Measurements from ENCODE around the gene ULBP1. TPM values are rescaled to one million over a fixed set of nuclear protein-coding genes. Genes with fewer than 3 reads are reported as not detected.
"Not testable (repeated sequence)": the region's sequence is repeated elsewhere in the genome, so short reads cannot be mapped to it uniquely, and the experiment has no call there.

Gene ULBP1
- polyA plus RNA-seq, 1 experiment = 2.8 TPM

DNA sequence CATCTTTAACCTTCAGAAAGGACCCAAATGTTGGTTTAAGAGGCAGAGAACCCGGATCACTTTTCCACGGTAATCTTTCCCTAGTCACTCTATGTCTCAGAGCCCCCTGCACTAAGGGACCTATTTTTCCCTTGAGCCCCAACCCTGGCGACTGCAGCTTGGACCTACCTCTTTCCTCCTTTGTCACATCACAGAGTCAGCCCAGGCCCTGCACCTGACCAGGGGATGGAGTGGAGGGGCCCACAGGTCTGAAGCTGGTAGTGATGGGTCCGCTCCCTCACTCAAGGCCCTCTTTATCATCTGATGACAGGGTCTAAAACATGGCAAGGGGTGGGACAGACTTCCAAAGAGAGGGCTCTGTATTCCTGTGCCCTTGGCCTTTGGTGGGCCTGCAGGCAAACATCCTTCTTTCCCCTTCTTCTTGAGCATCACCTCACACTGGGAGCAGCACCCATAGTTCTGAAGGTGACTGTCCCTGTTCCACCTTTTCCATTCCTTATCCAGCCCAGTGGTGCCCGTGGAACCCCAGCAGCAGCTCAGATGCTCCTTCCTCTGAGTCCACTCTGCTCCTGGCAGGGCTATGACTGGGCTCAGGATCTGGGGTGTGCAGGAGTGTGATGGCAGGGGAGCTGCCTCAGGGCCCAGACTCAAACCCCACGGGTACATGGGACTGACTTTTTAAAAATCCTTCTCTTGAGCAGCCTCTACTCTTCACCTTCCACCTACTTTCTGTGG is 55.3 kb downstream of the ULBP1 start:
- TF ChIP-seq, protein P1, sequence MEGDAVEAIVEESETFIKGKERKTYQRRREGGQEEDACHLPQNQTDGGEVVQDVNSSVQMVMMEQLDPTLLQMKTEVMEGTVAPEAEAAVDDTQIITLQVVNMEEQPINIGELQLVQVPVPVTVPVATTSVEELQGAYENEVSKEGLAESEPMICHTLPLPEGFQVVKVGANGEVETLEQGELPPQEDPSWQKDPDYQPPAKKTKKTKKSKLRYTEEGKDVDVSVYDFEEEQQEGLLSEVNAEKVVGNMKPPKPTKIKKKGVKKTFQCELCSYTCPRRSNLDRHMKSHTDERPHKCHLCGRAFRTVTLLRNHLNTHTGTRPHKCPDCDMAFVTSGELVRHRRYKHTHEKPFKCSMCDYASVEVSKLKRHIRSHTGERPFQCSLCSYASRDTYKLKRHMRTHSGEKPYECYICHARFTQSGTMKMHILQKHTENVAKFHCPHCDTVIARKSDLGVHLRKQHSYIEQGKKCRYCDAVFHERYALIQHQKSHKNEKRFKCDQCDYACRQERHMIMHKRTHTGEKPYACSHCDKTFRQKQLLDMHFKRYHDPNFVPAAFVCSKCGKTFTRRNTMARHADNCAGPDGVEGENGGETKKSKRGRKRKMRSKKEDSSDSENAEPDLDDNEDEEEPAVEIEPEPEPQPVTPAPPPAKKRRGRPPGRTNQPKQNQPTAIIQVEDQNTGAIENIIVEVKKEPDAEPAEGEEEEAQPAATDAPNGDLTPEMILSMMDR (IDR thresholded peaks at IDR 0.05; ENCODE audit: low read depth, low read length) = no peak
- no peak overlapping the region for H3K27ac ChIP-seq (ENCODE audit: low read depth, low read length)
- no peaks in the 10 kb centered on the region for H3K9me3 ChIP-seq (ENCODE audit: control insufficient read depth, insufficient read depth, low read length)
- H3K27me3 ChIP-seq (ENCODE audit: control insufficient read depth, insufficient read depth, low read length) = peaks cover 44% of the 10 kb centered on the region
- no peak overlapping the region for H3K4me3 ChIP-seq (ENCODE audit: low read depth, low read length)
- ChIA-PET POLR2A (no interaction called here), CTCF (interaction anchor here (3.1 kb wide), 1 partner anchor 11 kb away, joined by 17 read pairs; no protein-coding TSS in a partner anchor)
- no peak for DNase-seq (ENCODE audit: low read depth, low spot score)

DNA sequence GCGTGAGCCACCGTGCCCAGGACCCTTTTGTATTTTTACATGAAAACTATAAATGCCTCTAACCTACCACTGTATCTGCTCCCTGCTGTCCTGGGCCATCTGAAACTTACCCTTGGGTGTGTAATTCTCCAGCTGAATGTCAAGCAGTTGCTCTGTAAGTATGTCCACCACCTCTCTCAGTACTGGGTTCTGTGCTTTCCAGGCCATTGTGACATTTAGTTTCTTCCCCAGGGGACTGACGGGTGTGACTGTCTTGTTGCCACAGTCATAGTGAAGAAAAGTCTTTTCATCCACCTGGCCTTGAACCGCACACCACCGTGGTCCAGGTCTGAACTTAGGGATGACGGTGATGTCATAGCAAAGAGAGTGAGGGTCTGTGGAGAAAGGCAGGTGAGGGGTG is 58.1 kb downstream of the ULBP1 start:
- H3K27me3 ChIP-seq (ENCODE audit: control insufficient read depth, insufficient read depth, low read length) = peaks cover 44% of the 10 kb centered on the region
- H3K27ac ChIP-seq (ENCODE audit: low read depth, low read length); DNase-seq (ENCODE audit: low read depth, low spot score); CTCF ChIA-PET; H3K9me3 ChIP-seq (ENCODE audit: control insufficient read depth, insufficient read depth, low read length); H3K4me3 ChIP-seq (ENCODE audit: low read depth, low read length); POLR2A ChIA-PET: not testable (repeated sequence)

Other genes with a start within 250 kb of the ULBP1 start
- gene LATS1, start 245.8 kb upstream of the ULBP1 start, polyA plus RNA-seq (2011; rRNA removed) = 13.1 and 17.6 TPM in 2 replicates
- 25.6 and 27.9 TPM in 2 replicates for gene NUP43, start 217.4 kb upstream of the ULBP1 start, polyA plus RNA-seq (2011; rRNA removed)
- 77.5 and 96.2 TPM in 2 replicates for gene PCMT1, start 214.2 kb upstream of the ULBP1 start, polyA plus RNA-seq (2011; rRNA removed)
- 64.3 and 71.0 TPM in 2 replicates for gene LRP11, start 99.6 kb upstream of the ULBP1 start, polyA plus RNA-seq (2011; rRNA removed)
- not detected in 2 replicates for gene RAET1E, start 65.8 kb upstream of the ULBP1 start, polyA plus RNA-seq (2011; rRNA removed)
- gene RAET1G, start 40.8 kb upstream of the ULBP1 start, polyA plus RNA-seq (2011; rRNA removed) = 3.0 TPM in 2 replicates
- 6.3 and 7.9 TPM in 2 replicates for gene ULBP2, start 21.9 kb upstream of the ULBP1 start, polyA plus RNA-seq (2011; rRNA removed)
- not detected in 2 replicates for gene RAET1L, start 61.6 kb downstream of the ULBP1 start, polyA plus RNA-seq (2011; rRNA removed)
- gene ULBP3, start 105.2 kb downstream of the ULBP1 start, polyA plus RNA-seq (2011; rRNA removed) = 13.1 and 16.0 TPM in 2 replicates
- not detected in 2 replicates for gene PPP1R14C, start 179.1 kb downstream of the ULBP1 start, polyA plus RNA-seq (2011; rRNA removed)